Suprapubic skin (tissue), 4 donors: ENCODE data around the gene UBFD1.

Experiments used
- EP300 ChIP-seq: sonication (generic); formaldehyde crosslinking; IDR thresholded peaks from one replicate; pipeline ENCODE4 v1.6.1; 2017; ENCODE audit warnings: antibody characterized with exemption
- POLR2AphosphoS5 ChIP-seq, 3 donors: sonication (generic); formaldehyde crosslinking; IDR thresholded peaks; one replicate each; pipeline ENCODE4 v1.6.1; 2017; ENCODE audit warnings: antibody characterized with exemption in 3 of 3
- TF ChIP-seq, protein P1 (sequence below), 2 donors: fragments of 200-600 bp in 1 of 2; fragments of 450-650 bp in 1 of 2; sonication (generic) in 1 of 2; IDR thresholded peaks; one replicate each; pipeline ENCODE4 v1.5.1; 2016 to 2019; ENCODE audit warnings: antibody characterized with exemption in 2 of 2, mild to moderate bottlenecking in 1 of 2, moderate library complexity in 1 of 2

DNA sequence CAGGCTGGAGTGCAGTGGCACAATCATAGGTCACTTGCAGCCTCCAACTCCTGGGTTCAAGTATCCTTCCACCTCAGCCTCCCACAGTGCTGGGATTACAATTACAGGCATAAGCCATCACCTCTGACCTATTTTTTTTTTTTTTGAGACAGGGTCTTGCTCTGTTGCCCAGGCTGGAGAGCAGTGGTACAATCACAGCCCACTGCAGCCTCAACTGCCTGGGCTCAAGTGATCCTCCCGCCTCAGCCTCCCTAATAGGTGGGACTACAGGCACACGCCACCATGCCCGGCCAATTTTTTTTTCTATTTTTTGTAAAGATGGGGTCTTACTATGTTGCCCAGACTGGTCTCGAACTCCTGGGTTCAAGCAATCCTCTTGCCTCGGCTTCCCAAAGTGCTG lies 41.6 kb upstream of the UBFD1 start:
- TF ChIP-seq, protein P1, sequence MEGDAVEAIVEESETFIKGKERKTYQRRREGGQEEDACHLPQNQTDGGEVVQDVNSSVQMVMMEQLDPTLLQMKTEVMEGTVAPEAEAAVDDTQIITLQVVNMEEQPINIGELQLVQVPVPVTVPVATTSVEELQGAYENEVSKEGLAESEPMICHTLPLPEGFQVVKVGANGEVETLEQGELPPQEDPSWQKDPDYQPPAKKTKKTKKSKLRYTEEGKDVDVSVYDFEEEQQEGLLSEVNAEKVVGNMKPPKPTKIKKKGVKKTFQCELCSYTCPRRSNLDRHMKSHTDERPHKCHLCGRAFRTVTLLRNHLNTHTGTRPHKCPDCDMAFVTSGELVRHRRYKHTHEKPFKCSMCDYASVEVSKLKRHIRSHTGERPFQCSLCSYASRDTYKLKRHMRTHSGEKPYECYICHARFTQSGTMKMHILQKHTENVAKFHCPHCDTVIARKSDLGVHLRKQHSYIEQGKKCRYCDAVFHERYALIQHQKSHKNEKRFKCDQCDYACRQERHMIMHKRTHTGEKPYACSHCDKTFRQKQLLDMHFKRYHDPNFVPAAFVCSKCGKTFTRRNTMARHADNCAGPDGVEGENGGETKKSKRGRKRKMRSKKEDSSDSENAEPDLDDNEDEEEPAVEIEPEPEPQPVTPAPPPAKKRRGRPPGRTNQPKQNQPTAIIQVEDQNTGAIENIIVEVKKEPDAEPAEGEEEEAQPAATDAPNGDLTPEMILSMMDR (IDR thresholded peaks at IDR 0.05), result no peak
- TF ChIP-seq POLR2AphosphoS5 (IDR thresholded peaks at IDR 0.05) (no peak), EP300 (no peak)
